Measurements from ENCODE around the gene ERCC5. TPM values are rescaled to one million over a fixed set of nuclear protein-coding genes. Genes with fewer than 3 reads are reported as not detected.

Gene ERCC5
- total and polyA plus RNA-seq, 11 donors, result 22.4 to 61.7 (median 31.4) TPM

- ATAC-seq (no peak), DNase-seq (no peak)
- intact Hi-C loops (cut with DNase I), result no loop called here
- no peak overlapping the region for H3K27ac ChIP-seq
- H3K4me3 ChIP-seq, result no peak overlapping the region
- no peaks in the 10 kb centered on the region for H3K27me3 ChIP-seq
- peaks cover 0 to 69% (median 42%) of the 10 kb centered on the region in 9 donors for H3K36me3 ChIP-seq
- H3K4me1 ChIP-seq, result peaks cover 0 to 26% (median 10%) of the 10 kb centered on the region in 12 donors
- TF ChIP-seq POLR2A (IDR thresholded peaks at IDR 0.05) (no peak), CTCF (IDR thresholded peaks at IDR 0.05) (no peak)
- no peaks in the 10 kb centered on the region for H3K9me3 ChIP-seq
- 63 to 74% (median 72%) methylated on average over 1 of the region's 1 CpG for WGBS, 4 donors
Observed at GRCh38 chr13:102817241-102817640, 28.6 kb upstream of the ERCC5 start.

- Histone ChIP-seq H3K4me3 (no peak overlapping the region), H3K36me3 (peaks cover 0 to 75% (median 49%) of the 10 kb centered on the region in 9 donors), H3K4me1 (peaks cover 0 to 20% (median 7%) of the 10 kb centered on the region in 12 donors), H3K27me3 (no peaks in the 10 kb centered on the region), H3K27ac (no peak overlapping the region), H3K9me3 (peaks cover 0 to under 1% (median 0%) of the 10 kb centered on the region in 12 donors)
- DNase-seq (no peak), ATAC-seq (no peak)
- intact Hi-C loops (cut with DNase I), result no loop called here
- TF ChIP-seq POLR2A (IDR thresholded peaks at IDR 0.05) (no peak), CTCF (IDR thresholded peaks at IDR 0.05) (no peak)
Observed at GRCh38 chr13:102817907-102818306, 27.9 kb upstream of the ERCC5 start.

- DNase-seq, result no peak
- peaks cover 0 to 94% (median 62%) of the 10 kb centered on the region in 9 donors for H3K36me3 ChIP-seq
- intact Hi-C loops (cut with DNase I), result no loop called here
Observed at GRCh38 chr13:102825400-102825799, 20.4 kb upstream of the ERCC5 start.

More at GRCh38 chr13:102825400-102825799, 20.4 kb upstream of the ERCC5 start:
- Histone ChIP-seq H3K9me3 (peaks cover 0 to 8% (median 0%) of the 10 kb centered on the region in 12 donors), H3K4me1 (peaks cover 0 to under 1% (median 0%) of the 10 kb centered on the region in 12 donors), H3K27me3 (no peaks in the 10 kb centered on the region), H3K27ac (no peak overlapping the region), H3K4me3 (no peak overlapping the region)
- no peak for ATAC-seq
- TF ChIP-seq CTCF (IDR thresholded peaks at IDR 0.05), result no peak
- TF ChIP-seq POLR2A (IDR thresholded peaks at IDR 0.05), result no peak
- 77 to 96% (median 93%) methylated on average over 4 of the region's 4 CpGs for WGBS, 4 donors

All from heart left ventricle (tissue), 16 donors.